Activated naive CD8-positive, alpha-beta T cell treated with anti-CD3 and anti-CD28 coated beads, Interleukin-2, amount 50 U/mL, for 24 hours (primary cell): ENCODE results near the gene KMT2C.
"Not testable (repeated sequence)": the region's sequence is repeated elsewhere in the genome, so short reads cannot be mapped to it uniquely, and the experiment has no call there.

Source experiments
- ATAC-seq: fragments of 150-1000 bp; cut with Tn5 transposase; one replicate; pipeline ENCODE4 v1.10.0; 2021
- DNase-seq: peaks from one replicate; pipeline ENCODE4 v3.0.0; 2021
- H3K27ac Mint-ChIP-seq: one replicate; pipeline ENCODE4 v1.8.0; 2021; ENCODE audit warnings: mild to moderate bottlenecking, mixed read lengths
- H3K27me3 Mint-ChIP-seq: one replicate; pipeline ENCODE4 v1.8.0; 2021; ENCODE audit warnings: mixed read lengths
- H3K36me3 Mint-ChIP-seq: one replicate; pipeline ENCODE4 v1.8.0; 2021; ENCODE audit warnings: low read depth, mixed read lengths
- H3K4me1 Mint-ChIP-seq: one replicate; pipeline ENCODE4 v1.8.0; 2021; ENCODE audit warnings: mixed read lengths
- H3K4me3 Mint-ChIP-seq: one replicate; pipeline ENCODE4 v1.8.0; 2021; ENCODE audit warnings: mild to moderate bottlenecking, moderate library complexity, mixed read lengths
- H3K9me3 Mint-ChIP-seq: one replicate; pipeline ENCODE4 v1.8.0; 2021; ENCODE audit warnings: mixed read lengths

KMT2C gene

GRCh38 chr7:152299542-152300143 lies 136.2 kb downstream of the KMT2C start:
- H3K27me3 Mint-ChIP-seq, ATAC-seq, H3K27ac Mint-ChIP-seq, H3K9me3 Mint-ChIP-seq, H3K4me3 Mint-ChIP-seq, H3K4me1 Mint-ChIP-seq, DNase-seq: not testable (repeated sequence)
- peaks cover 42% of the 10 kb centered on the region for H3K36me3 Mint-ChIP-seq

- H3K36me3 Mint-ChIP-seq: peaks cover 50% of the 10 kb centered on the region
- peak overlapping the region; percentile 37 for H3K27ac Mint-ChIP-seq
- H3K27me3 Mint-ChIP-seq: no peaks in the 10 kb centered on the region
- H3K4me1 Mint-ChIP-seq: no peaks in the 10 kb centered on the region
- DNase-seq: no peak
- no peak for ATAC-seq
- no peak overlapping the region for H3K4me3 Mint-ChIP-seq
- peaks cover 13% of the 10 kb centered on the region for H3K9me3 Mint-ChIP-seq
These were observed 142.9 kb downstream of the KMT2C start for GRCh38 chr7:152292897-152293296.

GRCh38 chr7:152286972-152287371 lies 148.8 kb downstream of the KMT2C start:
- H3K4me3 Mint-ChIP-seq: not testable (repeated sequence)

GRCh38 chr7:152286219-152286618 lies 149.6 kb downstream of the KMT2C start:
- not testable (repeated sequence) for H3K9me3 Mint-ChIP-seq, DNase-seq, H3K4me3 Mint-ChIP-seq, H3K27me3 Mint-ChIP-seq, H3K4me1 Mint-ChIP-seq, ATAC-seq, H3K27ac Mint-ChIP-seq
- H3K36me3 Mint-ChIP-seq: peaks cover 28% of the 10 kb centered on the region

More at GRCh38 chr7:152286972-152287371, 148.8 kb downstream of the KMT2C start:
- not testable (repeated sequence) for H3K27ac Mint-ChIP-seq, H3K27me3 Mint-ChIP-seq, H3K4me1 Mint-ChIP-seq, DNase-seq, ATAC-seq, H3K9me3 Mint-ChIP-seq
- H3K36me3 Mint-ChIP-seq: peaks cover 28% of the 10 kb centered on the region

GRCh38 chr7:152284998-152285397 lies 150.8 kb downstream of the KMT2C start:
- DNase-seq, ATAC-seq, H3K27me3 Mint-ChIP-seq, H3K27ac Mint-ChIP-seq, H3K4me3 Mint-ChIP-seq, H3K9me3 Mint-ChIP-seq, H3K4me1 Mint-ChIP-seq: not testable (repeated sequence)
- peaks cover 26% of the 10 kb centered on the region for H3K36me3 Mint-ChIP-seq

GRCh38 chr7:152277687-152278086 lies 158.1 kb downstream of the KMT2C start:
- H3K36me3 Mint-ChIP-seq, H3K4me1 Mint-ChIP-seq, DNase-seq, H3K4me3 Mint-ChIP-seq, H3K9me3 Mint-ChIP-seq, H3K27ac Mint-ChIP-seq, ATAC-seq, H3K27me3 Mint-ChIP-seq: not testable (repeated sequence)

GRCh38 chr7:152270427-152270826 lies 165.4 kb downstream of the KMT2C start:
- H3K36me3 Mint-ChIP-seq: peaks cover 19% of the 10 kb centered on the region
- not testable (repeated sequence) for H3K4me3 Mint-ChIP-seq, H3K27me3 Mint-ChIP-seq, H3K4me1 Mint-ChIP-seq, ATAC-seq, DNase-seq, H3K9me3 Mint-ChIP-seq, H3K27ac Mint-ChIP-seq

- H3K4me3 Mint-ChIP-seq, H3K9me3 Mint-ChIP-seq, DNase-seq, H3K4me1 Mint-ChIP-seq, H3K27ac Mint-ChIP-seq, ATAC-seq, H3K27me3 Mint-ChIP-seq: not testable (repeated sequence)
- H3K36me3 Mint-ChIP-seq: peaks cover 39% of the 10 kb centered on the region
These were observed 168.9 kb downstream of the KMT2C start for GRCh38 chr7:152266859-152267258.

- H3K4me1 Mint-ChIP-seq, H3K27ac Mint-ChIP-seq, DNase-seq, H3K4me3 Mint-ChIP-seq, H3K27me3 Mint-ChIP-seq, H3K9me3 Mint-ChIP-seq: not testable (repeated sequence)
- peak; percentile 24 for ATAC-seq
- peaks cover 34% of the 10 kb centered on the region for H3K36me3 Mint-ChIP-seq
These were observed 170.9 kb downstream of the KMT2C start for GRCh38 chr7:152264915-152265314.

- not testable (repeated sequence) for DNase-seq, ATAC-seq, H3K27ac Mint-ChIP-seq, H3K4me3 Mint-ChIP-seq, H3K9me3 Mint-ChIP-seq, H3K27me3 Mint-ChIP-seq, H3K4me1 Mint-ChIP-seq
- peaks cover 33% of the 10 kb centered on the region for H3K36me3 Mint-ChIP-seq
These were observed 173.7 kb downstream of the KMT2C start for GRCh38 chr7:152262146-152262545.

- peaks cover 46% of the 10 kb centered on the region for H3K36me3 Mint-ChIP-seq
- not testable (repeated sequence) for H3K27me3 Mint-ChIP-seq, H3K27ac Mint-ChIP-seq, H3K4me1 Mint-ChIP-seq, DNase-seq, H3K4me3 Mint-ChIP-seq, ATAC-seq, H3K9me3 Mint-ChIP-seq
These were observed 176.2 kb downstream of the KMT2C start for GRCh38 chr7:152259645-152260044.

- H3K4me1 Mint-ChIP-seq, DNase-seq, H3K27me3 Mint-ChIP-seq, ATAC-seq, H3K4me3 Mint-ChIP-seq, H3K27ac Mint-ChIP-seq, H3K9me3 Mint-ChIP-seq: not testable (repeated sequence)
- peaks cover 28% of the 10 kb centered on the region for H3K36me3 Mint-ChIP-seq
These were observed 188.0 kb downstream of the KMT2C start for GRCh38 chr7:152247851-152248250.

GRCh38 chr7:152245417-152245816 lies 190.4 kb downstream of the KMT2C start:
- H3K27ac Mint-ChIP-seq, DNase-seq, H3K27me3 Mint-ChIP-seq, ATAC-seq, H3K4me1 Mint-ChIP-seq, H3K4me3 Mint-ChIP-seq, H3K9me3 Mint-ChIP-seq: not testable (repeated sequence)
- peaks cover 22% of the 10 kb centered on the region for H3K36me3 Mint-ChIP-seq

- H3K9me3 Mint-ChIP-seq, H3K27me3 Mint-ChIP-seq, H3K27ac Mint-ChIP-seq, ATAC-seq, DNase-seq, H3K4me1 Mint-ChIP-seq, H3K4me3 Mint-ChIP-seq: not testable (repeated sequence)
- H3K36me3 Mint-ChIP-seq: peaks cover 13% of the 10 kb centered on the region
These were observed 192.3 kb downstream of the KMT2C start for GRCh38 chr7:152243464-152243863.

- not testable (repeated sequence) for H3K4me1 Mint-ChIP-seq, H3K36me3 Mint-ChIP-seq, H3K27me3 Mint-ChIP-seq, H3K9me3 Mint-ChIP-seq, H3K27ac Mint-ChIP-seq, DNase-seq, ATAC-seq, H3K4me3 Mint-ChIP-seq
These were observed 194.5 kb downstream of the KMT2C start for GRCh38 chr7:152241301-152241700.

- H3K4me1 Mint-ChIP-seq, H3K4me3 Mint-ChIP-seq, ATAC-seq, H3K9me3 Mint-ChIP-seq, H3K27ac Mint-ChIP-seq, H3K27me3 Mint-ChIP-seq, DNase-seq: not testable (repeated sequence)
- peaks cover 14% of the 10 kb centered on the region for H3K36me3 Mint-ChIP-seq
These were observed 199.5 kb downstream of the KMT2C start for GRCh38 chr7:152236306-152236705.
